ENCODE measurements around the gene RNF125.

RNF125 gene

DNA sequence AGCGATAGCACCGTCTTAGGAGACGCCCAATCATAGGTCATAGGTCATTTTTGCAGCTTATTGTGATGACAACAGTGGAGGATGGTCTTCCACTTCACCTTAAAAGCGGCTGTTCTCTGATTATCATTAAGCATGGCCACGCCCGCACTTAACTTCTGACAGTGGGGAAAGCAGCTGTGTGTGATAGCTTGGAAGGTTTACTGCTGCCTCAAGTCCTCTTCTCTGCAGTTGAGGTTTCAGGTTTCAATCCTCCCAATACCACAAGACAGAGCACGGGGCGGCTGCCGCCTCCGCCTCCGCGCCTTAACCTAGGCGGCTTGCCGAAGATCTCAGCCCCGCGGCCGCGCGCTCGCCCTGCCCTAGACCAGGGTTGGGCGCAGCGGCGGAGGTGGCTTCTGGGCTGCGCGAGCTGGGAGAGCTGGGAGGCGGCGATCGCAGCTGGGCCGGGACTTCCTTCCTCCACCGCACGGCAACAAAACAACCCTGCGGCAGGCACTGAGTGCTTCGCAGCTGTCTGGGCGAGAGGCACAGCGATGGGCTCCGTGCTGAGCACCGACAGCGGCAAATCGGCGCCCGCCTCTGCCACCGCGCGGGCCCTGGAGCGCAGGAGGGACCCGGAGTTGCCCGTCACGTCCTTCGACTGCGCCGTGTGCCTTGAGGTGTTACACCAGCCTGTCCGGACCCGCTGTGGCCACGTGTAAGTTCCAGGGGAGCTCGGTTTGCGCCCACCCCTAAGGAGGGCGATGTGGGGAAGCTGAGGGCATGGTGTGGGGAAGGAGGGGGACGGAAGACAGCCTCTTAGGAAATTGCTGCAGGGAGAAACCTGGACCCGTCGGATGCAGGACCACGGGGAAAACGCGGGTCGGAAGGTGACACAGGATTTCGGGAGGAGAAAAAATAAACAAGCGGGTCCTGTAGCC lies at the start of gene RNF125:
Gene RNF125 (plus strand): TSS at position 495 of the 920 bp plus-strand sequence. CDS start 39 bp downstream, at position 534.
- TF ChIP-seq, protein P1, sequence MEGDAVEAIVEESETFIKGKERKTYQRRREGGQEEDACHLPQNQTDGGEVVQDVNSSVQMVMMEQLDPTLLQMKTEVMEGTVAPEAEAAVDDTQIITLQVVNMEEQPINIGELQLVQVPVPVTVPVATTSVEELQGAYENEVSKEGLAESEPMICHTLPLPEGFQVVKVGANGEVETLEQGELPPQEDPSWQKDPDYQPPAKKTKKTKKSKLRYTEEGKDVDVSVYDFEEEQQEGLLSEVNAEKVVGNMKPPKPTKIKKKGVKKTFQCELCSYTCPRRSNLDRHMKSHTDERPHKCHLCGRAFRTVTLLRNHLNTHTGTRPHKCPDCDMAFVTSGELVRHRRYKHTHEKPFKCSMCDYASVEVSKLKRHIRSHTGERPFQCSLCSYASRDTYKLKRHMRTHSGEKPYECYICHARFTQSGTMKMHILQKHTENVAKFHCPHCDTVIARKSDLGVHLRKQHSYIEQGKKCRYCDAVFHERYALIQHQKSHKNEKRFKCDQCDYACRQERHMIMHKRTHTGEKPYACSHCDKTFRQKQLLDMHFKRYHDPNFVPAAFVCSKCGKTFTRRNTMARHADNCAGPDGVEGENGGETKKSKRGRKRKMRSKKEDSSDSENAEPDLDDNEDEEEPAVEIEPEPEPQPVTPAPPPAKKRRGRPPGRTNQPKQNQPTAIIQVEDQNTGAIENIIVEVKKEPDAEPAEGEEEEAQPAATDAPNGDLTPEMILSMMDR (conservative IDR thresholded peaks at IDR 0.05) = no peak

DNA sequence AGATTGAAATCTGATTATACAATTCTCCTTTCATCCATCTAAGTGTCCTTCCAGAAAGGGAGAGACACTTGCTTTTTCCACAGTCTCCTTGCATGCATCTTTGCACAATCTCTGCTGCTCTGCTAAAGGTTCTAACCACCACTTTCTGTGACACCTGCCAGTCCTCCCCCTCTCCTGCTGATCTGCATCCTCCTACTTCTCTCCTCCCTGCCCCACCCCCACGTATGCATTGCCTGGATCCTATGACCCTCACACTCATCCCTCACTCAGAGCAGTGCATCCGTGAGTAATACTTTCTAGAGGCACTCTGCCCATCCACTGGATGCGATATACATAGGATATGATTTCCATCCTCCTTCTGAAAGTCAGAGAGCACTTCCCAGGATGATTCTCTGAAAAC lies 48.0 kb upstream of the RNF125 start:
- TF ChIP-seq, protein P1 (conservative IDR thresholded peaks at IDR 0.05) = no peak
- no peak overlapping the region for H3K27ac ChIP-seq

More for the DNA sequence above, at the start of gene RNF125:
- peak within 1 kb of the TSS; percentile 77 for H3K27ac ChIP-seq

DNA sequence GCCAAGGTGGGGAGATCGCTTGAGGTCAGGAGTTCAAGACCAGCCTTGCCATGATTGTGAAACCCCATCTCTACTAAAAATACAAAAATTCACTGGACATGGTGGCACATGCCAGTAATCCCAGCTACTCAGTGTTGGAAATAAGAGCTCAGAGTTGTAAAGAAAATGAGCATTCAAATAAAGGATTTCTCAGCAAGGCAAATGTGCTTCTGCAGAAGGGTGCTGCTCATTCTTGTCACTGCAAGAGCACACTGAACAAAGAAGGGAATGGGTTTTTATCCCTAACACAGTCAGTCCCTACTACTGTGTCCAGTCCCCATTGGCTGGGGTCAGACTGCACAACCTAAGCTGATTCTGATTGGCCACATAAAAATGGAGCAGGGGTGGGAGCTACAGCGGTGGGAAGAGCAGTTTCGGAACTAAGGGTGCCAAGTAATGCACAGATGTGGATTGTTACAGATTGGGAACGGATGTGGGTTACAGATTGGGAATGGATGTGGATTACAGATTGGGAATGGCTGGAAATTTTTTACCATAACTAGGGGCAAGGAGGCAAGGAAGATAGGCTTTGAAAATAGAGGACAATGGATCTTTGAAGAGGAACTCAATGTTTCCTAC lies 44.6 kb upstream of the RNF125 start:
- no peak overlapping the region for H3K27ac ChIP-seq
- TF ChIP-seq, protein P1 (conservative IDR thresholded peaks at IDR 0.05) = no peak

DNA sequence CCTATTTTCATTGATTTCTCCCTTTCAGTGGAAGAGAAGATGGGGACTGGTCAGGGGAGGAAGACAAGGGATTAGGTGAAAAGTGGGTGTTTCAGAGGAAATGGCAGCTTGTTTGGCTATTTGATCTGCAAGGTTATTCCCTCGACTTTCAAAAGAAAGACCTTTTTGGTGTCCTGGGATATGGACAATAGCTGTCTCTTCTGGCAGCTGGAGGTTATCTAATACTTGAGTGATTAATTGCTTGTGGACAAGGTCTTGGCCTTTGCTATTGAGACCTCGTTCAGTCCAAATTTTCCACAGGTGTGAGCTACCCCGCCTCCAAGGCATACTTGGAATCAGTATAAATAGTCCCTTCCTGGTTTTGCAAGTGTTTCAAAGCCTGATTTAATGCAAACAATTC lies 42.4 kb upstream of the RNF125 start:
- no peak overlapping the region for H3K27ac ChIP-seq
- TF ChIP-seq, protein P1 (conservative IDR thresholded peaks at IDR 0.05) = no peak

DNA sequence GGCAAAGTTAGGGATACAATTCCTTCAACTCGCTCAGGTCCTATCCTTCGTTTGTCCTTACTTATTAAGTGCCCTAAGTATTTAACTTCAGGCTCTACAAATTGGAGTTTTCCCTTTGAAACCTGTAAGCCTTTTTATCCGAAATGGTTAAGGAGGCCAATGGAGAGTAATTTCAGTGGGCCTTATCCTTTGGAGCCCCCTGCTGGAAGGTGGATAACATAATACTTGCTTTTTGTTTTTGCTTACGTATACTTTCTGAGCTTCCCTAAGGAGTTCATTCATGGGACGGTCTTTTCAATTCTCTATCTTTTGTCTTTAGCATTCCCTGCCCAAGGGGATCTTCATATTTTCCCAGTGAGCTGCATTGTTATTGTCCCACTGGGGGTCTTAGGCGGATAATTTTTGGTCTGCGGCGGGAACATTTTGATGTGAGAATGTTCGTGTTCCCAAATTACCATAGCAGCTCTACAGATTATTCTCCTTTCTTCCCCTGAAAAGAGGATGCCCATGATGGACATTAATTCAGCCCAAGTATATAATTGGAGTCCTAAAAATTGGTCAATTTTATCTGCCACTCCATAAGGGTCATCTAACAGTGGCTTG lies 41.3 kb upstream of the RNF125 start:
- TF ChIP-seq, protein P1 (conservative IDR thresholded peaks at IDR 0.05) = peak; percentile 83
- no peak overlapping the region for H3K27ac ChIP-seq

DNA sequence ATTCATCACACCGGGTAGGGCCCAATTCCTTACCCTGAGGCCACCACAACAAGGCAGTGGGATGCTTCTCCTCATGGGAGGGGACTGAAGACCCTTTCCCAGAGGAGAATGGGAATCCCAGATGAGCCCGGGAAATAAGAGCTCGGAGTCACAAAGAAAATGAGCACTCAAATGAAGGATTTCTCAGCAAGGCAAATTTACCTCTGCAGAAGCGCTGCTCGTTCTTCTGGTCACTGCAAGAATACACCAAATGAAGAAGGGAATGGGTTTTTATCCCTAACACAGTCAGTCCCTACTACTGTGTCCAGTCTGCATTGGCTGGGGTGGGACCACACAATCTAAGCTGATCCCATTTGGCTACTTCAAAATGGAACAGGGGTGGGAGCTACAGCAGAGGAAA lies 40.0 kb upstream of the RNF125 start:
- no peak overlapping the region for H3K27ac ChIP-seq
- TF ChIP-seq, protein P1 (conservative IDR thresholded peaks at IDR 0.05) = no peak

DNA sequence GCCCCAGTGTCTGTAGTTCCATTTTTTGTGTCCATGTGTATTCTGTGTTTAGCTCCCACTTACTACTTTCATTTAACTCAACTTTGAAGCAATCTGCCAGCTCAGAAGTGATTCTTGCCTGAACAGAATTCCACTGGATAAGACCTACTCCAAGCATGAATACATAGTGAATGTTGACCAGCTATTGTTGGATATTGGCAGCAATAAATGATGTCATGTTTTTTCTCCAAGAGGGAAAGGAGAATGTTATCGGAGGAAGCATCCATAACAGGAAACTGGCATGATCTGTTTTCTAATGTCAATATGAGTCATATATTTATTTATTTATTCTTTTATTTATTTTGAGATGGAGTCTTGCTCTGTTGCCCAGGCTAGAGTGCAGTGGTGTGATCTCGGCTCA lies 38.9 kb upstream of the RNF125 start:
- H3K27ac ChIP-seq = no peak overlapping the region
- TF ChIP-seq, protein P1 (conservative IDR thresholded peaks at IDR 0.05) = no peak
